K562 (cell line): ENCODE measurements around the gene MYO1B. TPM values are rescaled to one million over a fixed set of nuclear protein-coding genes. Genes with fewer than 3 reads are reported as not detected.

Source experiments
- ATAC-seq: fragments of 200-7000 bp; cut with Tn5 transposase; 3 replicates; pipeline ENCODE4 v1.9.1; 2020; ENCODE audit warnings: moderate library complexity
- BruUV-seq: library from RNA; stranded (reverse); fragments of 400-500 nt; replicated peaks from 2 replicates; lab custom pipeline; 2021; lab: Mats Ljungman, UMichigan
- CTCF ChIA-PET: fragments of 300-600 bp; formaldehyde crosslinking; extraction: SDS; loops from one replicate; lab custom pipeline; 2021; ENCODE audit warnings: low intra/inter-chr PET ratio; lab: Yijun Ruan, JAX
- POLR2A ChIA-PET: fragments of 300-600, 350-650 bp; sonication (Branson Sonifier 250); formaldehyde crosslinking; extraction: SDS; loops from one replicate; lab custom pipeline; 2021; ENCODE audit warnings: antibody characterized with exemption, inconsistent platforms; lab: Yijun Ruan, JAX
- DNase-seq, 4 experiments: peaks; one replicate each; pipeline versions ENCODE4 v3.0.0 to v3.0.0-alpha.2; 2011 to 2018; ENCODE audit warnings: low spot score in 3 of 4, mixed read lengths in 3 of 4; ENCODE audit errors: extremely low read depth in 1 of 4
- FAIRE-seq: peaks from 2 replicates; lab custom pipeline; 2011; peaks lifted over from hg19 to GRCh38; lab: Jason Lieb, UNC
- H2AFZ ChIP-seq: 2 replicates; pipeline ENCODE4 v1.6.0; 2011; ENCODE audit warnings: low read depth, low read length, control low read depth, inconsistent platforms
- H3K27ac ChIP-seq: fragments of 200-600 bp; 3 replicates; pipeline ENCODE4 v1.8.0; 2011; ENCODE audit warnings: low read depth, mild to moderate bottlenecking, control low read depth, inconsistent platforms, low read length, moderate library complexity, mixed read lengths; ENCODE audit errors: extremely low read depth
- H3K27me3 ChIP-seq, 2 experiments: fragments of 300-600 bp in 1 of 2; 2 replicates in 1 of 2; 3 replicates in 1 of 2; pipeline versions ENCODE4 v1.6.0 to v1.8.0; 2011; ENCODE audit warnings: inconsistent platforms in 2 of 2, low read length in 2 of 2, mild to moderate bottlenecking in 1 of 2, mixed read lengths in 1 of 2, moderate library complexity in 1 of 2; ENCODE audit not compliant: control insufficient read depth in 2 of 2, insufficient read depth in 2 of 2
- H3K36me3 ChIP-seq: fragments of 300-600 bp; 3 replicates; pipeline ENCODE4 v1.8.0; 2011; ENCODE audit warnings: mild to moderate bottlenecking, low read length, inconsistent platforms; ENCODE audit not compliant: control insufficient read depth, insufficient read depth
- H3K4me1 ChIP-seq, 2 experiments: fragments of 200-600 bp in 1 of 2; replicated peaks in 1 of 2; 2 replicates in 1 of 2; 3 replicates in 1 of 2; pipeline versions ENCODE4 v1.5.1 to v1.8.0; 2011; ENCODE audit warnings: inconsistent platforms in 2 of 2, low read length in 2 of 2, mild to moderate bottlenecking in 1 of 2, mixed read lengths in 1 of 2, moderate library complexity in 1 of 2; ENCODE audit not compliant: control insufficient read depth in 2 of 2, insufficient read depth in 2 of 2
- H3K4me2 ChIP-seq: 2 replicates; pipeline ENCODE4 v1.6.1; 2011; ENCODE audit warnings: low read length, control low read depth, inconsistent platforms, mixed read lengths; ENCODE audit not compliant: insufficient read depth
- H3K4me3 ChIP-seq: fragments of 200-600 bp; sonication (generic), shearing (Covaris generic); 2 replicates; pipeline ENCODE4 v1.5.1; 2016; ENCODE audit warnings: control low read depth, inconsistent platforms
- H3K79me2 ChIP-seq: fragments of 200-600 bp; 3 replicates; pipeline ENCODE4 v1.8.0; 2011; ENCODE audit warnings: low read length, inconsistent platforms; ENCODE audit not compliant: control insufficient read depth, insufficient read depth
- H3K9ac ChIP-seq, 2 experiments: 2 replicates each; pipeline versions ENCODE4 v1.6.0 to v1.6.1; 2011; ENCODE audit warnings: low read depth in 2 of 2, low read length in 2 of 2, control low read depth in 1 of 2, inconsistent platforms in 1 of 2, mild to moderate bottlenecking in 1 of 2, mixed read lengths in 1 of 2; ENCODE audit not compliant: insufficient read depth in 1 of 2
- H3K9me1 ChIP-seq: one replicate; pipeline ENCODE4 v1.6.0; 2011; ENCODE audit warnings: inconsistent platforms, mild to moderate bottlenecking, low read length, moderate library complexity; ENCODE audit not compliant: control insufficient read depth, insufficient read depth
- H3K9me3 ChIP-seq: replicated peaks from 2 replicates; pipeline ENCODE4 v1.5.1; 2011; ENCODE audit warnings: low read depth, low read length, inconsistent platforms; ENCODE audit not compliant: control insufficient read depth, insufficient read depth
- H4K20me1 ChIP-seq: replicated peaks from 2 replicates; pipeline ENCODE4 v1.6.1; 2011; ENCODE audit warnings: low read length, inconsistent platforms, mixed read lengths; ENCODE audit not compliant: control insufficient read depth, insufficient read depth
- BRF1 ChIP-seq: IDR thresholded peaks from 3 replicates; pipeline ENCODE4 v1.6.1; 2011; ENCODE audit warnings: borderline replicate concordance, mild to moderate bottlenecking; ENCODE audit not compliant: insufficient read length; ENCODE audit errors: extremely low read depth
- CBX2 ChIP-seq: fragments of 200-600 bp; sonication (generic); IDR thresholded peaks from one replicate; pipeline ENCODE4 v1.6.1; 2012; ENCODE audit warnings: mild to moderate bottlenecking, low read length, inconsistent platforms; ENCODE audit not compliant: insufficient read depth, poor library complexity, severe bottlenecking
- HES1 ChIP-seq: fragments of 450-650 bp; IDR thresholded peaks from 2 replicates; pipeline ENCODE4 v1.6.1; 2016; ENCODE audit warnings: low read depth, mild to moderate bottlenecking, moderate library complexity
- NRF1 ChIP-seq, 2 experiments: fragments of 450-650 bp; IDR thresholded peaks in 1 of 2; conservative IDR thresholded peaks in 1 of 2; 2 replicates each; pipeline ENCODE4 v1.6.1; 2014; ENCODE audit warnings: mild to moderate bottlenecking in 2 of 2
- PHF8 ChIP-seq: fragments of 200-600 bp; sonication (generic); IDR thresholded peaks from 2 replicates; pipeline ENCODE4 v1.6.1; 2012; ENCODE audit warnings: mixed run types, mild to moderate bottlenecking, inconsistent platforms, low read length, moderate library complexity, borderline replicate concordance
- TAL1 ChIP-seq: fragments of 450-650 bp; IDR thresholded peaks from 2 replicates; pipeline ENCODE4 v1.6.1; 2016; ENCODE audit warnings: mild to moderate bottlenecking
- TGIF2 ChIP-seq: sonication (generic); formaldehyde crosslinking; IDR thresholded peaks from 2 replicates; pipeline ENCODE4 v1.8.1; 2022; ENCODE audit warnings: mild to moderate bottlenecking, missing genetic modification reagents, moderate library complexity
- ZNF133 ChIP-seq: fragments of 250-450 bp; sonication (Bioruptor Pico); IDR thresholded peaks from 2 replicates; pipeline ENCODE4 v1.4.0; 2020; ENCODE audit warnings: mild to moderate bottlenecking
- ZNF134 ChIP-seq: fragments of 250-450 bp; sonication (Bioruptor Pico); conservative IDR thresholded peaks from 2 replicates; pipeline ENCODE4 v1.4.0; 2020
- ZNF318 ChIP-seq, 2 experiments: fragments of 450-650 bp; IDR thresholded peaks; 2 replicates each; pipeline ENCODE4 v1.6.1; 2016; ENCODE audit warnings: mild to moderate bottlenecking in 2 of 2, borderline replicate concordance in 1 of 2, low read depth in 1 of 2, moderate library complexity in 1 of 2
- WGBS: fragments of 100-300 bp; shearing (Covaris generic); methylation state at CpG from one replicate; pipeline ENCODE4 v1.1.6; 2016; ENCODE audit warnings: low coverage, mixed read lengths; ENCODE audit not compliant: insufficient coverage; ENCODE audit errors: missing lambda C conversion rate; 5-methylcytosine and 5-hydroxymethylcytosine counted together
- in situ Hi-C: fragments of 300-500 bp; cut with MboI; formaldehyde crosslinking; loops from 4 replicates; pipeline ENCODE4 v1.15.0; 2018; ENCODE audit warnings: inconsistent platforms, mixed read lengths
- intact Hi-C: fragments of 100-400 bp; cut with micrococcal nuclease; formaldehyde crosslinking; loops from 2 replicates; pipeline ENCODE4 v1.14.2; 2022
- polyA plus RNA-seq, 8 experiments: library from polyadenylated mRNA; depleted of rRNA in 4 of 8; stranded (reverse) in 5 of 8; unstranded in 3 of 8; fragments of >200 nt; fragmentation: Nextera tagmentation in 2 of 8; fragmentation: Illumina TruSeq in 1 of 8; extraction: Ambion mirVana in 2 of 8; extraction: Trizol in 1 of 8; gene quantifications; 2 replicates each; pipeline versions ENCODE4 v1.2.1 to v1.2.3, GENCODE V29; 2011 to 2014; ENCODE audit warnings: inconsistent platforms in 1 of 8, missing spikeins in 1 of 8
- total RNA-seq, 7 experiments: library from RNA; depleted of rRNA in 6 of 7; stranded (reverse); fragments of >200 nt in 6 of 7; fragmentation: Illumina TruSeq in 2 of 7; extraction: Trizol in 2 of 7; gene quantifications; 2 replicates each; pipeline versions ENCODE4 v1.2.1 to v1.2.3, GENCODE V29; 2011 to 2021; ENCODE audit warnings: low replicate concordance in 1 of 7
- TF ChIP-seq, protein P1 (sequence below): fragments of 450-650 bp; IDR thresholded peaks from one replicate; pipeline ENCODE4 v1.6.1; 2018; ENCODE audit warnings: mild to moderate bottlenecking, moderate library complexity; ENCODE audit not compliant: partially characterized antibody

MYO1B gene
- total and polyA plus RNA-seq, 9 of the 15 experiments (the other 6 are each of a cell fraction or from before 2014, with no cell fraction given), result 0.04 to 0.33 (median 0.20) TPM; not detected in 5

DNA sequence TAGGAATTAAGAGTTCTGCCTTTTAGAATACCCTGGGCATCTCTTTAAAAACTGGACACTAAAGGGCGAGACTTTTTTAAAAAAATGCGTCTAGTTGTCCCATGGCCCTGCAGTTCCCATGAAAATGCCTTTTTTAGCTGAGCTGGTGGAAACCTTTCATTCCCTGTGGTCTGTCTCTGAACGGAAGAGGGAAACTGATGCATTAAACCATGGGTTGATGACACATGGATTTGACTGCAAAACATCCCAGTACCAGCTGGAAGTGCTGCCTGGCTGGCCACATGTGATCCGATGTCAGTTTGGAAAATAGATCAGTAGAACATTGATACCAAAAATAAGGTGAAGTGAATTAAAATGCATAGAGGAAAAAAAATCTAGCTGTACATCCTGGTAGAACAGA is 129.2 kb downstream of the MYO1B start (continued):
- TF ChIP-seq HES1, result no peak

DNA sequence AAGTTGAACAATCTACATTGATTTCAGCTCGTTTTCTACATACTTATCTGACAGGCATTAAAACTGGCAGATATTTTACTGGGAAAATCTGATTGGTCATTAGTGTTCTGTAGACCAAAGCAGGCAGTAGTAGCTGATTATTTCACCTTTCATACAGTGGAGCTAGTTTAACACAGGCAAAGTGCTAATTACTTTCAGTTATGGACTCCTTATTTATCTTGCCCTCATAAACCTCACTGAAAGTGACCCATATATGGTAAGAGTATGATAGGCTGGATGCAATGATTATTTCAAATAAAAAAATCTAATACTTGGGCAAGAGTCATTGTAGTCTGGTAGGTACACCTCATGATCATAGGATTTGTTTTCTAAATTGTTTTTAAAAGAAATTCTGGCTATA is 129.7 kb downstream of the MYO1B start:
- FAIRE-seq (no peak), ATAC-seq (no peak), DNase-seq (no peak)
- Histone ChIP-seq H3K4me1 (no peaks in the 10 kb centered on the region; a peak in 2 of 5 replicates), H3K9ac (no peak overlapping the region), H3K9me1 (no peaks in the 10 kb centered on the region), H3K9me3 (no peaks in the 10 kb centered on the region), H3K36me3 (no peaks in the 10 kb centered on the region), H2AFZ (no peak overlapping the region), H3K4me3 (no peak overlapping the region), H3K79me2 (no peaks in the 10 kb centered on the region), H4K20me1 (no peaks in the 10 kb centered on the region), H3K27ac (no peak overlapping the region), H3K4me2 (no peak overlapping the region), H3K27me3 (no peaks in the 10 kb centered on the region)
- ChIA-PET CTCF (no interaction called here), POLR2A (no interaction called here)
- WGBS, result 0% methylated on average over 1 of the region's 1 CpG
- in situ Hi-C loops (no loop called here), intact Hi-C loops (no loop called here)
- no TSS peak for BruUV-seq
- TF ChIP-seq ZNF318 (IDR thresholded peaks at IDR 0.05; ENCODE audit: borderline replicate concordance in 1 of 2, low read depth in 1 of 2), result no peak
- TF ChIP-seq, protein P1, sequence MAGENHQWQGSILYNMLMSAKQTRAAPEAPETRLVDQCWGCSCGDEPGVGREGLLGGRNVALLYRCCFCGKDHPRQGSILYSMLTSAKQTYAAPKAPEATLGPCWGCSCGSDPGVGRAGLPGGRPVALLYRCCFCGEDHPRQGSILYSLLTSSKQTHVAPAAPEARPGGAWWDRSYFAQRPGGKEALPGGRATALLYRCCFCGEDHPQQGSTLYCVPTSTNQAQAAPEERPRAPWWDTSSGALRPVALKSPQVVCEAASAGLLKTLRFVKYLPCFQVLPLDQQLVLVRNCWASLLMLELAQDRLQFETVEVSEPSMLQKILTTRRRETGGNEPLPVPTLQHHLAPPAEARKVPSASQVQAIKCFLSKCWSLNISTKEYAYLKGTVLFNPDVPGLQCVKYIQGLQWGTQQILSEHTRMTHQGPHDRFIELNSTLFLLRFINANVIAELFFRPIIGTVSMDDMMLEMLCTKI, result no peak
- TF ChIP-seq ZNF134, result no peak
- no peak for TF ChIP-seq TGIF2 (CRISPR knock-in tag)
- no peak for TF ChIP-seq TAL1
- TF ChIP-seq BRF1, result no peak
- no peak for TF ChIP-seq PHF8
- no peak for TF ChIP-seq ZNF133 (CRISPR knock-in tag)
- TF ChIP-seq CBX2, result no peak
- no peak for TF ChIP-seq NRF1 (conservative IDR thresholded peaks at IDR 0.05 in 1 of 2, IDR thresholded peaks at IDR 0.05 in 1 of 2)
